Endodermal cell (in vitro differentiated cells): ENCODE data around the gene ARHGEF3. TPM values are rescaled to one million over a fixed set of nuclear protein-coding genes. Genes with fewer than 3 reads are reported as not detected.

ENCODE experiments used
- DNase-seq: peaks from one replicate; pipeline ENCODE4 v3.0.0-alpha.2; 2017
- H3K27ac ChIP-seq: 2 replicates; pipeline ENCODE4 v1.5.1; 2013; ENCODE audit warnings: mild to moderate bottlenecking, low read depth, low read length, moderate library complexity
- H3K27me3 ChIP-seq: 2 replicates; pipeline ENCODE4 v1.6.1; 2013; ENCODE audit warnings: mild to moderate bottlenecking, low read length, moderate library complexity; ENCODE audit not compliant: insufficient read depth, control insufficient read depth, poor library complexity, severe bottlenecking
- H3K36me3 ChIP-seq: 2 replicates; pipeline ENCODE4 v1.7.0; 2013; ENCODE audit warnings: mild to moderate bottlenecking, low read length, moderate library complexity; ENCODE audit not compliant: control insufficient read depth, insufficient read depth
- H3K4me1 ChIP-seq: one replicate; pipeline ENCODE4 v1.7.0; 2013; ENCODE audit warnings: low read length; ENCODE audit not compliant: control insufficient read depth, insufficient read depth
- H3K4me3 ChIP-seq: 2 replicates; pipeline ENCODE4 v1.5.1; 2013; ENCODE audit warnings: mild to moderate bottlenecking, low read length, moderate library complexity
- H3K9ac ChIP-seq: 2 replicates; pipeline ENCODE4 v1.6.1; 2013; ENCODE audit warnings: mild to moderate bottlenecking, low read length, moderate library complexity; ENCODE audit not compliant: poor library complexity, severe bottlenecking; ENCODE audit errors: extremely low read depth
- H3K9me3 ChIP-seq: 2 replicates; pipeline ENCODE4 v1.6.1; 2013; ENCODE audit warnings: mild to moderate bottlenecking, low read length, moderate library complexity; ENCODE audit not compliant: control insufficient read depth
- H3K27ac Mint-ChIP-seq: 2 replicates; pipeline ENCODE4 v1.8.0; 2020; ENCODE audit warnings: mixed read lengths
- H3K27me3 Mint-ChIP-seq: 2 replicates; pipeline ENCODE4 v1.8.0; 2021; ENCODE audit warnings: mild to moderate bottlenecking, mixed read lengths; ENCODE audit not compliant: insufficient read depth
- H3K36me3 Mint-ChIP-seq: 2 replicates; pipeline ENCODE4 v1.8.0; 2020; ENCODE audit warnings: low read depth, mixed read lengths
- H3K4me1 Mint-ChIP-seq: 2 replicates; pipeline ENCODE4 v1.8.0; 2020; ENCODE audit warnings: mixed read lengths
- H3K4me3 Mint-ChIP-seq: 2 replicates; pipeline ENCODE4 v1.8.0; 2020; ENCODE audit warnings: mild to moderate bottlenecking, moderate library complexity, mixed read lengths
- H3K9me3 Mint-ChIP-seq: 2 replicates; pipeline ENCODE4 v1.8.0; 2020; ENCODE audit warnings: mild to moderate bottlenecking, mixed read lengths
- CTCF ChIP-seq: fragments of 200-600 bp; sonication (generic); conservative IDR thresholded peaks from 2 replicates; pipeline ENCODE4 v1.5.0; 2021; ENCODE audit warnings: antibody characterized with exemption, mild to moderate bottlenecking
- WGBS, 2 experiments: methylation state at CpG; one replicate each; pipeline versions ENCODE4 v1.1.5 to v1.1.7; 2013; ENCODE audit warnings: missing lambda C conversion rate in 2 of 2, mixed read lengths in 1 of 2; ENCODE audit not compliant: insufficient coverage in 1 of 2, insufficient read length in 1 of 2; 5-methylcytosine and 5-hydroxymethylcytosine counted together
- total RNA-seq, 2 donors: library from RNA; stranded (reverse); fragmentation: NEBNext Ultra II Directional in 1 of 2; extraction: Animal tissue kit (Norgen Biotek cat#: 25700) in 1 of 2; gene quantifications; 2 replicates in 1 of 2; 3 replicates in 1 of 2; pipeline ENCODE4 v1.2.1, GENCODE V29; 2021

Gene ARHGEF3
- total RNA-seq, 2 donors from 2014 or later, result 12.7 to 14.1 TPM

- H3K4me1 Mint-ChIP-seq, result peaks cover 29% of the 10 kb centered on the region
- H3K4me1 ChIP-seq, result peaks cover 5% of the 10 kb centered on the region
- no peak for TF ChIP-seq CTCF
- no peaks in the 10 kb centered on the region for H3K27me3 ChIP-seq
- H3K27me3 Mint-ChIP-seq, result peaks cover 4% of the 10 kb centered on the region
- H3K36me3 ChIP-seq, result no peaks in the 10 kb centered on the region
- H3K4me3 ChIP-seq, result no peak overlapping the region
- no peaks in the 10 kb centered on the region for H3K36me3 Mint-ChIP-seq
- no peaks in the 10 kb centered on the region for H3K9me3 ChIP-seq
- no peaks in the 10 kb centered on the region for H3K9me3 Mint-ChIP-seq
- 100% methylated on average over 1 of the region's 1 CpG; no CpG with 5 or more reads in 1 of the 2 experiments for WGBS, 2 experiments
- no peak overlapping the region for H3K27ac ChIP-seq
- H3K9ac ChIP-seq, result no peak overlapping the region
- H3K27ac Mint-ChIP-seq, result no peak overlapping the region
- peak; percentile 3 for DNase-seq
- H3K4me3 Mint-ChIP-seq, result no peak overlapping the region
Observed at GRCh38 chr3:56802790-56803189, 1.0 kb upstream of the ARHGEF3 start.

DNA sequence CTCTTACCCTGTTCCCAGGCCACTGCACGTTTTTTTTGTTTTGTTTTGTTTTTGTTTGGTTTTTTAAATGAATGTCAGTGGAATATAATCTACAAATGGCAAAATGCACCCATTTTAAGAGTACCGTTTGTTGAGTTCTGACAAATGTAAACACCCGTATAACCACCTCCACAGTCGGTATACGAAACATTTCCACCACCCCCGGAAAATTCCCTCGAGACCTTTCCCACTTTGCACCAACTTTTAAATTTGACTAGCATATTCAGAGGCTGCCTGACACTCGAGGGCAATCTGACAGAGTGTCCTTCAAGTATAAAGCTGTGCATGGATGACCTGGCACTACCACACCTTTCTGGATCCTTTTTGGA lies 613 bp upstream of the ARHGEF3 start:
- no peaks in the 10 kb centered on the region for H3K9me3 ChIP-seq
- Mint-ChIP-seq H3K4me1 (peaks cover 29% of the 10 kb centered on the region), H3K27ac (no peak overlapping the region), H3K4me3 (peak overlapping the region; percentile 81), H3K9me3 (no peaks in the 10 kb centered on the region), H3K27me3 (peaks cover 4% of the 10 kb centered on the region), H3K36me3 (no peaks in the 10 kb centered on the region)
- H3K4me1 ChIP-seq, result peaks cover 5% of the 10 kb centered on the region
- no peak for DNase-seq
- H3K36me3 ChIP-seq, result no peaks in the 10 kb centered on the region
- no peak overlapping the region for H3K27ac ChIP-seq
- no peak for TF ChIP-seq CTCF
- H3K9ac ChIP-seq, result no peak overlapping the region
- 47 to 73% methylated on average over 3 to 8 of the region's 8 CpGs for WGBS, 2 experiments
- peak overlapping the region; percentile 96 for H3K4me3 ChIP-seq
- no peaks in the 10 kb centered on the region for H3K27me3 ChIP-seq

DNA sequence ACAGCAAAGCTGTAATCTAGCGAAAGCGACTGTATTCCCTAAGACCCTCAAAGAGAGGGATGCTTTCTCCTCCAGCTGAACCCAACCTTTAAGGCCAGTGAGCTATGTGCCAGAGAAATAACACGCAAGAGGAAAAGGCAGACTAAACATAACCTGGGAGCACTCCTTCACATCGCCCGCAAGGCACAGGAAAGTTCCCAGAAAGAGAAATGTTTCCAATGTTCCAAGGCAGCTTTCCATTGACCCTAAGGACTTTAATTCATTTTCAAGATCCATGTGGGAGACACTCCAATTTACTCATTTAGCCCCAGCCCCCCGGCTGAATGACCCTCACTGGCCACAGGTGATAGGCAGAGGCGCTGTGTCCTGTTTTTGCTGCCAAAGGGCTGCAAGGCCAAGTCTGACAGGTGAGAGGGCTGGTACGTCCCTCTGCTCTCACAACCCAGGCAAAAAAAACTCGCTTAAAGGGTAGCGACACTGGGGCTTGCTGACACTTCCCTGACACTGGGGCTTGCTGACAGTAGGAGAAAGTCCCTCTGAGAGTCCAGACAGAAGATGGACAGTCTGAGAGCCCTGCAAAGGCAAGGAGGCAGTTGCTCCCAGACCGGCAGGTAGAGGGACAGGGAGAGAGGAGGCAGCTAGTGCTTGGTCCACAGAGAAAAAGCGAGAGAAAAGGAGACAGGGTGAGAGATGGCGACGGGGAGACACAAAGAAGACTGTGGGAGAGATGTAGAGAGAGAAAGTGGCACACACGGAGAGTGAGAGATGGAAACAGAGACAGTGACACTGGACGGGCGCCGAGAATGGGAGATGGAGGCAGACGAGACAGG lies 702 bp downstream of the ARHGEF3 start:
- TF ChIP-seq CTCF, result no peak
- H3K36me3 Mint-ChIP-seq, result no peaks in the 10 kb centered on the region
- peak; percentile 64 for DNase-seq

More for the DNA sequence above, 702 bp downstream of the ARHGEF3 start:
- H3K4me3 Mint-ChIP-seq, result peak overlapping the region; percentile 81
- no peaks in the 10 kb centered on the region for H3K27me3 ChIP-seq
- H3K4me1 Mint-ChIP-seq, result peaks cover 29% of the 10 kb centered on the region
- H3K36me3 ChIP-seq, result no peaks in the 10 kb centered on the region
- peak overlapping the region; percentile 67 for H3K27ac Mint-ChIP-seq
- no peak overlapping the region for H3K27ac ChIP-seq
- peak overlapping the region; percentile 52 for H3K9ac ChIP-seq
- no peaks in the 10 kb centered on the region for H3K9me3 Mint-ChIP-seq
- no peaks in the 10 kb centered on the region for H3K9me3 ChIP-seq
- WGBS, 2 experiments, result 46 to 47% methylated on average over 17 to 19 of the region's 19 CpGs
- peak overlapping the region; percentile 96 for H3K4me3 ChIP-seq
- peaks cover 4% of the 10 kb centered on the region for H3K27me3 Mint-ChIP-seq
- H3K4me1 ChIP-seq, result peaks cover 5% of the 10 kb centered on the region
